Ovary (tissue), 9 donors: ENCODE measurements around the gene UNC5B. TPM values are rescaled to one million over a fixed set of nuclear protein-coding genes. Genes with fewer than 3 reads are reported as not detected.

ENCODE experiments used
- DNase-seq, 5 donors: peaks; one replicate each; pipeline ENCODE4 v3.0.0-alpha.2; 2019 to 2020
- H3K27ac ChIP-seq, 2 donors: fragments of 200-600 bp; one replicate each; pipeline versions ENCODE4 v1.5.1 to v1.8.0; 2019 to 2022
- H3K27me3 ChIP-seq: fragments of 200-600 bp; one replicate; pipeline ENCODE4 v1.8.0; 2022
- H3K36me3 ChIP-seq: fragments of 200-600 bp; sonication (generic); one replicate; pipeline ENCODE4 v1.5.1; 2019
- H3K4me1 ChIP-seq: one replicate; pipeline ENCODE4 v1.8.1; 2013; ENCODE audit warnings: mild to moderate bottlenecking, moderate library complexity; ENCODE audit not compliant: insufficient read depth
- H3K4me3 ChIP-seq: fragments of 200-600 bp; sonication (generic); one replicate; pipeline ENCODE4 v1.5.1; 2017
- H3K9me3 ChIP-seq, 2 donors: fragments of 200-600 bp in 1 of 2; sonication (generic) in 1 of 2; one replicate each; pipeline versions ENCODE4 v1.5.1 to v1.8.1; 2013 to 2019; ENCODE audit warnings: mild to moderate bottlenecking in 1 of 2, moderate library complexity in 1 of 2
- EP300 ChIP-seq: sonication (generic); formaldehyde crosslinking; IDR thresholded peaks from one replicate; pipeline ENCODE4 v1.6.1; 2017; ENCODE audit warnings: antibody characterized with exemption
- POLR2A ChIP-seq: fragments of 450-650 bp; IDR thresholded peaks from one replicate; pipeline ENCODE4 v1.6.1; 2017; ENCODE audit warnings: antibody characterized with exemption, mild to moderate bottlenecking, moderate library complexity
- WGBS, 3 donors: extraction: QIAGEN DNeasy Blood & Tissue Kit in 1 of 3; methylation state at CpG; one replicate each; pipeline versions ENCODE4 v1.1.5 to v1.1.7; 2013 to 2017; 5-methylcytosine and 5-hydroxymethylcytosine counted together
- intact Hi-C, 4 donors: fragments of 100-400 bp; cut with DNase I; formaldehyde crosslinking; loops; one replicate each; pipeline versions ENCODE4 v1.11.0 to v1.15.1; 2022 to 2023
- polyA plus RNA-seq, 2 donors: library from polyadenylated mRNA; stranded (reverse); fragments of 200-250 nt in 1 of 2; fragments of 350-450 nt in 1 of 2; fragmentation: Illumina TruSeq in 1 of 2; extraction: RNeasy Lipid Tissue Mini Kit (QIAGEN cat#74804) in 1 of 2; gene quantifications; one replicate each; pipeline ENCODE4 v1.2.3, GENCODE V29; 2013 to 2014
- total RNA-seq, 7 donors: library from RNA; depleted of rRNA in 2 of 7; stranded (reverse); fragments of >200 nt in 2 of 7; fragmentation: NEBNext Ultra II Directional in 3 of 7; extraction: Animal tissue kit (Norgen Biotek cat#: 25700) in 3 of 7; gene quantifications; one replicate each; pipeline versions ENCODE4 v1.1.0 to v1.2.4, GENCODE V29; 2016 to 2023
- TF ChIP-seq, protein P1 (sequence below), 3 donors: fragments of 450-650 bp in 2 of 3; fragments of 200-600 bp in 1 of 3; IDR thresholded peaks; one replicate each; pipeline versions ENCODE4 v1.5.1 to v1.8.0; 2016 to 2022; ENCODE audit warnings: antibody characterized with exemption in 3 of 3, mild to moderate bottlenecking in 1 of 3
- donor health status: DM: no; HTN: no; CAD: no; lungs with moderate emphysema.
- donor health status: DM: no; HTN: no; CAD: no.
- donor health status: Bipolar disorder and iron deficiency.
- donor health status: DM: yes; HTN: yes; CAD: no.
- donor health status: DM: no; HTN: no; CAD: no.
- donor health status: DM: yes; HTN: yes; CAD: no.

UNC5B gene
- total and polyA plus RNA-seq, 9 donors: 2.7 to 48.0 (median 6.3) TPM

GRCh38 chr10:71203124-71203523 is 9.2 kb upstream of the UNC5B start:
- DNase-seq: peak in 1 of 5 donors; percentile 31
- TF ChIP-seq, protein P1, sequence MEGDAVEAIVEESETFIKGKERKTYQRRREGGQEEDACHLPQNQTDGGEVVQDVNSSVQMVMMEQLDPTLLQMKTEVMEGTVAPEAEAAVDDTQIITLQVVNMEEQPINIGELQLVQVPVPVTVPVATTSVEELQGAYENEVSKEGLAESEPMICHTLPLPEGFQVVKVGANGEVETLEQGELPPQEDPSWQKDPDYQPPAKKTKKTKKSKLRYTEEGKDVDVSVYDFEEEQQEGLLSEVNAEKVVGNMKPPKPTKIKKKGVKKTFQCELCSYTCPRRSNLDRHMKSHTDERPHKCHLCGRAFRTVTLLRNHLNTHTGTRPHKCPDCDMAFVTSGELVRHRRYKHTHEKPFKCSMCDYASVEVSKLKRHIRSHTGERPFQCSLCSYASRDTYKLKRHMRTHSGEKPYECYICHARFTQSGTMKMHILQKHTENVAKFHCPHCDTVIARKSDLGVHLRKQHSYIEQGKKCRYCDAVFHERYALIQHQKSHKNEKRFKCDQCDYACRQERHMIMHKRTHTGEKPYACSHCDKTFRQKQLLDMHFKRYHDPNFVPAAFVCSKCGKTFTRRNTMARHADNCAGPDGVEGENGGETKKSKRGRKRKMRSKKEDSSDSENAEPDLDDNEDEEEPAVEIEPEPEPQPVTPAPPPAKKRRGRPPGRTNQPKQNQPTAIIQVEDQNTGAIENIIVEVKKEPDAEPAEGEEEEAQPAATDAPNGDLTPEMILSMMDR (IDR thresholded peaks at IDR 0.05): no peak
- TF ChIP-seq POLR2A: no peak
- no peak for TF ChIP-seq EP300
- intact Hi-C loops: loop anchor here in 3 of 4 donors (10.0 kb wide), 3 partner anchors 82 to 278 kb away; no protein-coding TSS in a partner anchor
- WGBS, 3 donors: 16 to 32% (median 24%) methylated on average over 1 of the region's 1 CpG
- H3K27ac ChIP-seq: no peak overlapping the region
- no peak overlapping the region for H3K4me3 ChIP-seq
- peaks cover 2% of the 10 kb centered on the region for H3K4me1 ChIP-seq
- no peaks in the 10 kb centered on the region for H3K36me3 ChIP-seq
- H3K9me3 ChIP-seq: peaks cover 0 to 4% of the 10 kb centered on the region in 2 donors
- H3K27me3 ChIP-seq: no peaks in the 10 kb centered on the region

- intact Hi-C loops: loop anchor here in 3 of 4 donors (10.0 kb wide), 3 partner anchors 81 to 279 kb away; no protein-coding TSS in a partner anchor
- DNase-seq: peak in 1 of 5 donors; percentile 23
- Histone ChIP-seq H3K27me3 (no peaks in the 10 kb centered on the region), H3K27ac (no peak overlapping the region), H3K4me1 (peaks cover 2% of the 10 kb centered on the region), H3K9me3 (peaks cover 0 to 2% of the 10 kb centered on the region in 2 donors), H3K36me3 (no peaks in the 10 kb centered on the region), H3K4me3 (no peak overlapping the region)
- TF ChIP-seq, protein P1 (IDR thresholded peaks at IDR 0.05): no peak
- TF ChIP-seq EP300: no peak
- TF ChIP-seq POLR2A: no peak
- 90 to 93% (median 93%) methylated on average over 5 of the region's 5 CpGs for WGBS, 3 donors
Observed at GRCh38 chr10:71203716-71204115, 8.7 kb upstream of the UNC5B start.

- H3K36me3 ChIP-seq: no peaks in the 10 kb centered on the region
- DNase-seq: no peak
- no peak overlapping the region for H3K4me3 ChIP-seq
- WGBS, 3 donors: 9 to 19% (median 12%) methylated on average over 2 of the region's 2 CpGs
- H3K9me3 ChIP-seq: no peaks in the 10 kb centered on the region
- TF ChIP-seq, protein P1 (IDR thresholded peaks at IDR 0.05): no peak
- no peak for TF ChIP-seq EP300
- TF ChIP-seq POLR2A: no peak
- no peaks in the 10 kb centered on the region for H3K27me3 ChIP-seq
- intact Hi-C loops: loop anchor here in 3 of 4 donors (10.0 kb wide), 3 partner anchors 80 to 280 kb away; no protein-coding TSS in a partner anchor
- H3K4me1 ChIP-seq: peaks cover 2% of the 10 kb centered on the region
- no peak overlapping the region for H3K27ac ChIP-seq
Observed at GRCh38 chr10:71204746-71205145, 7.6 kb upstream of the UNC5B start.

- Histone ChIP-seq H3K27me3 (no peaks in the 10 kb centered on the region), H3K36me3 (no peaks in the 10 kb centered on the region), H3K9me3 (no peaks in the 10 kb centered on the region), H3K4me3 (no peak overlapping the region), H3K4me1 (peaks cover 2% of the 10 kb centered on the region), H3K27ac (no peak overlapping the region)
- intact Hi-C loops: loop anchor here in 3 of 4 donors (10.0 kb wide), 3 partner anchors 79 to 281 kb away; no protein-coding TSS in a partner anchor
- TF ChIP-seq, protein P1 (IDR thresholded peaks at IDR 0.05): no peak
- no peak for TF ChIP-seq EP300
- TF ChIP-seq POLR2A: no peak
- no peak for DNase-seq
- 48 to 62% (median 53%) methylated on average over 4 of the region's 4 CpGs for WGBS, 3 donors
Observed at GRCh38 chr10:71205468-71205867, 6.9 kb upstream of the UNC5B start.
